PC-9 (cell line): ENCODE measurements around the gene PCDHA5.
"Not testable (repeated sequence)": the region's sequence is repeated elsewhere in the genome, so short reads cannot be mapped to it uniquely, and the experiment has no call there.

Experiments
- EZH2 ChIP-seq: fragments of 200-600 bp; sonication (generic); IDR thresholded peaks from 2 replicates; pipeline ENCODE4 v1.8.0; 2017; ENCODE audit warnings: antibody characterized with exemption, low read depth
- TF ChIP-seq, protein P1 (sequence below): fragments of 200-600 bp; sonication (generic); conservative IDR thresholded peaks from 2 replicates; pipeline ENCODE4 v1.6.1; 2017; ENCODE audit warnings: mixed run types, antibody characterized with exemption, mild to moderate bottlenecking, moderate library complexity

DNA sequence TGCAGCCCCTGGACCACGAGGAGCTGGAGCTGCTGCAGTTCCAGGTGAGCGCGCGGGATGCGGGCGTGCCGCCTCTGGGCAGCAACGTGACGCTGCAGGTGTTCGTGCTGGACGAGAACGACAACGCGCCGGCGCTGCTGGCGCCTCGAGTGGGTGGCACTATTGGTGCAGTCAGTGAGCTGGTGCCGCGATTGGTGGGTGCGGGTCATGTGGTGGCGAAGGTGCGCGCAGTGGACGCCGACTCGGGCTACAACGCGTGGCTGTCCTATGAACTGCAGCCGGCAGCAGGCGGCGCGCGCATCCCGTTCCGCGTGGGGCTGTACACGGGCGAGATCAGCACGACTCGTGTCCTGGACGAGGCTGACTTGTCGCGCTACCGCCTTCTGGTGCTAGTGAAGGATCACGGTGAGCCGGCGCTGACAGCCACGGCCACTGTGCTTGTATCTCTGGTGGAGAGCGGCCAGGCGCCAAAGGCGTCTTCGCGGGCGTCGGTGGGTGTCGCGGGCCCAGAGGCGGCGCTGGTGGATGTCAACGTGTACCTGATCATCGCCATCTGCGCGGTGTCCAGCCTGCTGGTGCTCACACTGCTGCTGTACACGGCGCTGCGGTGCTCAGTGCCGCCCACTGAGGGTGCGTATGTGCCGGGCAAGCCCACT lies 33.4 kb upstream of the PCDHA5 start:
- TF ChIP-seq, protein P1, sequence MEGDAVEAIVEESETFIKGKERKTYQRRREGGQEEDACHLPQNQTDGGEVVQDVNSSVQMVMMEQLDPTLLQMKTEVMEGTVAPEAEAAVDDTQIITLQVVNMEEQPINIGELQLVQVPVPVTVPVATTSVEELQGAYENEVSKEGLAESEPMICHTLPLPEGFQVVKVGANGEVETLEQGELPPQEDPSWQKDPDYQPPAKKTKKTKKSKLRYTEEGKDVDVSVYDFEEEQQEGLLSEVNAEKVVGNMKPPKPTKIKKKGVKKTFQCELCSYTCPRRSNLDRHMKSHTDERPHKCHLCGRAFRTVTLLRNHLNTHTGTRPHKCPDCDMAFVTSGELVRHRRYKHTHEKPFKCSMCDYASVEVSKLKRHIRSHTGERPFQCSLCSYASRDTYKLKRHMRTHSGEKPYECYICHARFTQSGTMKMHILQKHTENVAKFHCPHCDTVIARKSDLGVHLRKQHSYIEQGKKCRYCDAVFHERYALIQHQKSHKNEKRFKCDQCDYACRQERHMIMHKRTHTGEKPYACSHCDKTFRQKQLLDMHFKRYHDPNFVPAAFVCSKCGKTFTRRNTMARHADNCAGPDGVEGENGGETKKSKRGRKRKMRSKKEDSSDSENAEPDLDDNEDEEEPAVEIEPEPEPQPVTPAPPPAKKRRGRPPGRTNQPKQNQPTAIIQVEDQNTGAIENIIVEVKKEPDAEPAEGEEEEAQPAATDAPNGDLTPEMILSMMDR: not testable (repeated sequence)
- not testable (repeated sequence) for TF ChIP-seq EZH2
